Hepatic stellate cell (primary cell): ENCODE measurements around the gene BAZ1B.
"Not testable (repeated sequence)": the region's sequence is repeated elsewhere in the genome, so short reads cannot be mapped to it uniquely, and the experiment has no call there.

Experiments used
- DNase-seq: peaks from one replicate; pipeline ENCODE4 v3.0.0; 2011; ENCODE audit warnings: low spot score

BAZ1B gene

GRCh38 chr7:73443548-73444255, 78.4 kb downstream of the BAZ1B start:
- DNase-seq, result no peak

- no peak for DNase-seq
Measured at GRCh38 chr7:73442903-73443500, 79.1 kb downstream of the BAZ1B start.

DNA sequence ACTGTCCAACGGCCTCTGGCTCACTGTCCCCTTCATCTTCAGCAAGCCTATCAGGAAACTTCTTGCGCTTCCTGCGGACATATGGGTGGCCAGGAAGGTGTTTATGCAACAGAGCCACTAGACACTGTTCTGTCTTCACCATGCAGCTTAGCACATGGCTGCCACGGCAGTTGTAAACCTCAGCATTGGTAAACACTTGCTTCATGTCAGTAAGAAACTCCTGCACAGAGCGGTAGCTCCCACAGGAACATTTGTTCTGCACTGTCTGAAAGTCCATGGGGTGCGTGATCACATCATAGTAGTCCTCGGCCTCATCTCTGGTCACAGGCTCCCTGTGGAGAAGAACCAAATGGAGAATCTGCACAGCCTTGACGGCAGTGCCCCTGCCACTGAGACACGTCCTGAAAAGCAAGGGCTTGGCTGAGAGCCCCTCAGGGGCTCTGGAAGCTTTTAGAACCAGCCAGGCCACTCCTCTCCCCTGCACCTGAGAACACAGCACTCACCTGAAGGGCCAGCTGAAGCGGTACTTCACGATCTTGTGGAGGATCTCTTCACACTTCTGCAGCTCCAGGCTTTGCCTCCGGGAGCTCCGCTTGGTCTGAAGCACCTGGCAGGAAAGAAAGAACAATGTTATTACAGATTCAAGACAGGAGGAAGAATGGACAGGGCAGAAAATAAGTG, 79.7 kb downstream of the BAZ1B start:
- no peak for DNase-seq

- no peak for DNase-seq
Measured at GRCh38 chr7:73439410-73439704, 82.7 kb downstream of the BAZ1B start.

DNA sequence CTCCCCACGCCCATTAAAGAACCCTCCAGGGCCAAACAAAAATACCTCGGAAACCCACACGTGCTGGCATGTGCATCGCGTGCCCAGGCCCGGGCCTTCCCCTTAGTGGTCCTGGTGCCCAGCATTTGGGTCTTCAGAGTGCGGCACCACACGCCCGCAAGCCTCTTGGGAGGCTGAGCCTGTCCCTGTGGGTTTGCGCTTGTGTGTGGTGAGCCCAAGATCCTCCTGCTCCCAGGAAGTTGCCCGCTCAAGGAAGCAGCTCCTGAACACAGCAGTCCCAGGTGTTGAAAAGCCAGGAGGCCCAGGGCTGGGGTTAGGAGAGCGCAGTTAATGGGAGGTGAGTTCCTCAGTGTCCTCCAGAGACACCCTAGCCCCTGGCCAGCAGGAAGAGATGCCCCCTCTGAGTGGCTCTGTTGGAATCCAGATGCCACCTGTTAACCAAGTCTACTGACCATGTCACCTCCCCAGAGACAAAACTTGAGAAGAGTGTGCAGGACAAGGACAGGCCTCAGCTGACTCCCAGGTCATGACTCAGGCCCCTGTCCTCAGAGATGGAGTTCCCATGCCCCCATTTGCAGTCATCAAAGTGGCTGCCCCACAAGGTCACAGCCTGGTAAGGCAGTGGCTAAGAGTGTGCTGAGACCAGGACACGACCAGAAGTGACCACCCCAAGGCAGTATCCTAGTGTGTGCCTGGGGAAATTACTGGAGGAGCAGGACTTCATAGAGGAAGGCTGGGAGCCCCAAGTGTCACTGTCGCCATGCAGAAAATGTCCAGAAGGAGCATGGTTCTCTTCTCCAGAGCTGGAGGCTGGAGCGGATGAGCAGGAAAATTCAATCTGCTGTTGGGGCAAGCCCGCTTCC, 83.3 kb downstream of the BAZ1B start:
- no peak for DNase-seq

DNA sequence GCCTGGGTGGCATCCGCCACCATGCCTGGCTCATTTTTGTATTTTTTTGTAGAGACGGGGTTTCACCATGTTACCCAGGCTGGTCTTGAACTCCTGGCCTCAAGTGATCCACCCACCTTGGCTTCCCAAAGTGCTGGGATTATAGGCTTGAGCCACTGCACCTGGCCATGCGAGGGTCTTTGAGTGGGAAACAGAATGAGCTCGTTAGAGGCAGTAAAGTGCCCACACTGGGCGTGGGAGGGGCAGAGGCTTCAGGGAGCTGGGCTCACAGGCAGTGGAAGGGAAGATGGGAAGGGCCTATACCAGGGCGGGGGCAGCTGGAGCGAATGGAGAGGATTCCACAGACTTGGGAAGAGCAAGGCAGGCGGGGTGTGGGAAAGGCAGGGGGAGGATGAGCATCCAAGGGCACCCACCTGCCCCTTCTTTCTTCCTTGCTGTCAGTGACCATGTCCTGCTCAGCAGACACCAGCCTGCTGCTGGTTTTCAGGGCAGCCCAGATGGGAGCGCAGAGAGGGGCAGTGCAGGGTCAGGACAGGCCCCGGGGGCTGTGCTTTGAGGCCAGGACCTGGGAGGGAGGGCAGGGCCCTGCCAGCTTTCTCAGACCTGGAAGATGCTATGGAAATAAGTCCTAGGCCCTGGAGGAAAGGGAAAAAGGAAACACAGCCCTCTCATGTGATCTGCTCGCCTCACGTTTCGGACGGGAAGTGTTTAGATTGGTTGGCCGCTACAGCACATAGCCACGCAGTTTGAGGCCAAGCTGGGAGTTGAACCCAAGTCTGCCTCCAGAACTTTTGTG, 84.3 kb downstream of the BAZ1B start:
- no peak for DNase-seq

DNA sequence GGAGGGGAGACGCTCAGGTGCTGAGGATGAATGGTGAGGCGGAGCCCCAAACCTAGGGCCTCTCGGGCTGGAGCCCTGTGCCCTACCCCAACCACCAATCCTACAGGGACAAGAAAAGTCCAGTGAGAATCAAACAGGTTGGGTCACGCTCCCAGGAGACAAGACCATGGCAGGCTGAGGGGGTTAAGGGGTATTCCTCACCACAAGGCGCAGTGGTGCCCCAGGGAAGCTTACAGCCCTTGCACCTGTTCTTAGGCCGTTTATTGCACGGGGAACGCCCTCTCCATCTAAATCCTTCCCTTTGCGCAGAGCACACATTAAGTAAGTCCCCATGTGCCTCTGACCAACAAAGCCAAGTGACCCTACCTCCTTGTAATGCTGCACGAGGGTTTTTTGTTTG, 85.0 kb downstream of the BAZ1B start:
- DNase-seq, result no peak

- no peak for DNase-seq
Measured at GRCh38 chr7:73436031-73436929, 85.8 kb downstream of the BAZ1B start.

DNA sequence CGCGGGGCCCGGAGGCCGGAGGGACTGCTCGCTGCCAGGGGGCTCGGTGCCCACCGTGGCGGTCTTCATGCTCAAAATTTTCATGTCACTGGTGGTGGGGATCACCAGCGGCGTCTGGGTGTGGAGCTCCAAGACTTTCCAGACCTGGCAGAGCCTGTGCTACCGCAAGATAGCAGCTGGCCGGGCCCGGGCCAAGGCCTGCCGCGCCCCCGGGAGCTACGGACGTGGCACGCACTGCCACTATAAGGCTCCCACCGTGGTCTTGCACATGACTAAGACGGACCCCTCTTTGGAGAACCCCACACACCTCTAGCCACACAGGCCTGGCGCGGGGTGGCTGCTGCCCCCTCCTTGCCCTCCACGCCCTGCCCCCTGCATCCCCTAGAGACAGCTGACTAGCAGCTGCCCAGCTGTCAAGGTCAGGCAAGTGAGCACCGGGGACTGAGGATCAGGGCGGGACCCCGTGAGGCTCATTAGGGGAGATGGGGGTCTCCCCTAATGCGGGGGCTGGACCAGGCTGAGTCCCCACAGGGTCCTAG, 86.6 kb downstream of the BAZ1B start:
- DNase-seq, result no peak

- no peak for DNase-seq
Measured at GRCh38 chr7:73434701-73435069, 87.4 kb downstream of the BAZ1B start.

- DNase-seq, result no peak
Measured at GRCh38 chr7:73433924-73434700, 88.0 kb downstream of the BAZ1B start.

DNA sequence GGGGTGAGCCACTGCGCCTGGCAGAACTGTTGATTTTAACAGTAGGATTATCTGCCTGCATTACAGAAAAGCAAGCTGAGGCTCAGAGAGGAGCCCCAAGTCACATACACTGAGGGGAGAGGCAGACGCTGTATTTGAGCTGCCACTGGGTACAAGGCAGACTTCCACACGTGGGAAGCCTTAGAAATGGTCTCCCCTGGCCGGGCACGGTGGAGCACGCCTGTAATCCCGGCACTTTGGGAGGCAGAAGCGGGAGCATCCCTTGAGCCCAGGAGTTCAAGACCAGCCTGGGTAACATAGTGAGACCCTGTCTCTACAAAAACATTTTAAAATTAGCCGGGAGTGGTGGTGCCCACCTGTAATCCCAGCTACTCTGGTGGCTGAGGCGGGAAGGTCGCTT, 89.4 kb downstream of the BAZ1B start:
- DNase-seq, result no peak

- DNase-seq, result no peak
Measured at GRCh38 chr7:73431041-73431835, 90.9 kb downstream of the BAZ1B start.

GRCh38 chr7:73430540-73430939, 91.6 kb downstream of the BAZ1B start:
- DNase-seq, result not testable (repeated sequence)

GRCh38 chr7:73429622-73430505, 92.2 kb downstream of the BAZ1B start:
- DNase-seq, result no peak

- DNase-seq, result no peak
Measured at GRCh38 chr7:73429215-73429614, 92.9 kb downstream of the BAZ1B start.

DNA sequence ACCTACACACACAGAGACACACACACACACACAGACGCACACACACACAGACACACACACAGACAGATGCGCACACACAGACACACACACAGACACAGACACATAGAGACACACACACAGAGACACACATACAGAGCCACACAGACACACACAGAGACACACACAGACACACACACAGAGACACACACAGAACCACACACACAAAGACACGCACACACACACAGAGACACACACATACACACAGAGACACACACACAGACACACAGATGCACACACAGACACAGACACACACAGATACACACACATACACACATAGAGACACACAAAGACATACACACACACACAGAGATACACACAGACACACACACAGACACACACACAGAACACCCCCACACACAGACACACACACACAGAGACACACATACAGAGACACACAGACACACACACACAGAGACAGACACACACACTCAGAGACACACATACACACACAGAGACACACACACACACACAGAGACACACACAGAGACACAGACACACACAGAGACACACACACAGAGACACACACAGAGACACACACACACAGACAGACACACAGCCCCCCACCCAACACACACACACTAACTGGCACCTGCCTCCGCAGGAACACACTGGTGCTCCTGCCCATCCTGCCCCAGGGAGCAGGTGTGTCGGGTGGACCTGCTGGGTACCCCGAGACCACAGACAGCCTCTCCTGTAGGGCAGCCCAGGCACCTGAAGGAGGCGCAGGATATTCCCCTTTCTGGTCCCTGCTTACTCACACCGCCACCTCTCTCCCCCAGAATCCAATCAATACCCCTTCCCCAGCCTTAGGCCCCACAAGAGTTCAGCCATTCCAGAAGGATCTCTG, 93.9 kb downstream of the BAZ1B start:
- no peak for DNase-seq
